K562 (cell line): ENCODE measurements around the gene LRP1. TPM values are rescaled to one million over a fixed set of nuclear protein-coding genes. Genes with fewer than 3 reads are reported as not detected.

Experiments
- ADNP ChIP-seq: fragments of 200-800 bp; sonication (Bioruptor generic); IDR thresholded peaks from 2 replicates; pipeline ENCODE4 v1.6.1; 2016; ENCODE audit warnings: missing genetic modification characterization, missing compliant biosample characterization
- CUX1 ChIP-seq: fragments of 200-800 bp; sonication (Bioruptor generic); IDR thresholded peaks from 2 replicates; pipeline ENCODE4 v1.6.1; 2016; ENCODE audit warnings: missing genetic modification characterization, missing compliant biosample characterization
- HDGF ChIP-seq: fragments of 450-650 bp; IDR thresholded peaks from 2 replicates; pipeline ENCODE4 v1.6.1; 2016
- ID3 ChIP-seq, 2 experiments: fragments of 250-450 bp in 1 of 2; fragments of 450-650 bp in 1 of 2; sonication (Bioruptor Pico) in 1 of 2; IDR thresholded peaks; 2 replicates each; pipeline versions ENCODE4 v1.6.1 to v1.8.0; 2016 to 2021; ENCODE audit warnings: mild to moderate bottlenecking in 2 of 2, moderate library complexity in 2 of 2, missing compliant biosample characterization in 1 of 2, missing genetic modification characterization in 1 of 2
- KDM1A ChIP-seq, 2 experiments: fragments of 450-650 bp; IDR thresholded peaks; 2 replicates each; pipeline ENCODE4 v1.6.1; 2016; ENCODE audit warnings: mild to moderate bottlenecking in 2 of 2
- RBM25 ChIP-seq: fragments of 200-400 bp; formaldehyde crosslinking; IDR thresholded peaks from 2 replicates; pipeline ENCODE4 v1.6.1; 2018; ENCODE audit warnings: low read length, low read depth, moderate library complexity; ENCODE audit not compliant: severe bottlenecking
- RFX5 ChIP-seq: IDR thresholded peaks from 2 replicates; pipeline ENCODE4 v1.6.1; 2011; ENCODE audit warnings: low read depth, mild to moderate bottlenecking, improper control_type of control experiment, low read length
- SP2 ChIP-seq: IDR thresholded peaks from 2 replicates; pipeline ENCODE4 v1.6.1; 2011; ENCODE audit warnings: mild to moderate bottlenecking, low read depth, low read length, moderate library complexity; ENCODE audit not compliant: poor library complexity, severe bottlenecking; ENCODE audit errors: extremely low read depth
- SRSF1 ChIP-seq: fragments of 200-400 bp; formaldehyde crosslinking; IDR thresholded peaks from 2 replicates; pipeline ENCODE4 v1.6.1; 2017; ENCODE audit warnings: mild to moderate bottlenecking, low read depth, low read length, moderate library complexity
- TAF9B ChIP-seq: fragments of 450-650 bp; IDR thresholded peaks from 2 replicates; pipeline ENCODE4 v1.6.1; 2018; ENCODE audit warnings: mild to moderate bottlenecking; ENCODE audit not compliant: partially characterized antibody
- ZNF224 ChIP-seq: sonication (generic); formaldehyde crosslinking; IDR thresholded peaks from 2 replicates; pipeline ENCODE4 v1.8.0; 2022; ENCODE audit warnings: mild to moderate bottlenecking, missing genetic modification reagents
- ZNF511 ChIP-seq: sonication (generic); formaldehyde crosslinking; IDR thresholded peaks from 2 replicates; pipeline ENCODE4 v1.8.0; 2022; ENCODE audit warnings: mild to moderate bottlenecking, missing genetic modification reagents
- polyA plus RNA-seq, 8 experiments: library from polyadenylated mRNA; depleted of rRNA in 4 of 8; stranded (reverse) in 5 of 8; unstranded in 3 of 8; fragments of >200 nt; fragmentation: Nextera tagmentation in 2 of 8; fragmentation: Illumina TruSeq in 1 of 8; extraction: Ambion mirVana in 2 of 8; extraction: Trizol in 1 of 8; gene quantifications; 2 replicates each; pipeline versions ENCODE4 v1.2.1 to v1.2.3, GENCODE V29; 2011 to 2014; ENCODE audit warnings: inconsistent platforms in 1 of 8, missing spikeins in 1 of 8
- total RNA-seq, 7 experiments: library from RNA; depleted of rRNA in 6 of 7; stranded (reverse); fragments of >200 nt in 6 of 7; fragmentation: Illumina TruSeq in 2 of 7; extraction: Trizol in 2 of 7; gene quantifications; 2 replicates each; pipeline versions ENCODE4 v1.2.1 to v1.2.3, GENCODE V29; 2011 to 2021; ENCODE audit warnings: low replicate concordance in 1 of 7

Gene LRP1
- total and polyA plus RNA-seq, 9 of the 15 experiments (the other 6 are each of a cell fraction or from before 2014, with no cell fraction given) = 0.04 to 0.64 (median 0.19) TPM; not detected in 2

- TF ChIP-seq ADNP (peak; percentile 81; the same call in 1 of the 2 replicates), RFX5 (no peak), SRSF1 (no peak), TAF9B (no peak), ID3 (CRISPR knock-in tag; IDR thresholded peaks at IDR 0.05) (no peak), ID3 (tag; IDR thresholded peaks at IDR 0.05) (no peak), KDM1A (IDR thresholded peaks at IDR 0.05) (peak; percentile 63 to 77), ZNF224 (CRISPR knock-in tag) (no peak), ZNF511 (CRISPR knock-in tag) (no peak), RBM25 (peak; percentile 92), HDGF (no peak), SP2 (no peak), CUX1 (CRISPR knock-in tag) (no peak)
Measured at GRCh38 chr12:57164454-57164853, 36.2 kb downstream of the LRP1 start (continued).
